Cardiac muscle cell (in vitro differentiated cells and primary cell): Measurements from ENCODE around the gene ARHGEF11. TPM values are rescaled to one million over a fixed set of nuclear protein-coding genes. Genes with fewer than 3 reads are reported as not detected.
A peak's percentile ranks its signal among the peaks of the same experiment; 100 is the strongest.

Source experiments
- DNase-seq, 2 donors: peaks; one replicate each; pipeline versions ENCODE4 v3.0.0 to v3.0.0-alpha.2; 2010 to 2017; ENCODE audit warnings: low read depth in 1 of 2, low spot score in 1 of 2
- H3K27ac ChIP-seq: fragments of 200-600 bp; sonication (generic); 2 replicates; pipeline ENCODE4 v1.5.1; 2016
- H3K27me3 ChIP-seq: fragments of 200-600 bp; sonication (generic); 2 replicates; pipeline ENCODE4 v1.6.0; 2016; ENCODE audit warnings: control low read depth
- H3K36me3 ChIP-seq: fragments of 200-600 bp; sonication (generic); 2 replicates; pipeline ENCODE4 v1.5.1; 2016; ENCODE audit warnings: control low read depth
- H3K4me1 ChIP-seq: fragments of 200-600 bp; sonication (generic); 2 replicates; pipeline ENCODE4 v1.8.1; 2017; ENCODE audit warnings: low read depth, mild to moderate bottlenecking, mixed run types
- H3K4me3 ChIP-seq: fragments of 200-600 bp; sonication (generic); 2 replicates; pipeline ENCODE4 v1.5.1; 2016; ENCODE audit warnings: mild to moderate bottlenecking
- H3K9me3 ChIP-seq: fragments of 200-600 bp; sonication (generic); 2 replicates; pipeline ENCODE4 v1.5.1; 2017; ENCODE audit warnings: low read depth, mild to moderate bottlenecking, control low read depth
- CTCF ChIP-seq: IDR thresholded peaks from 2 replicates; pipeline ENCODE4 v1.5.1; 2012; ENCODE audit warnings: low read depth, mild to moderate bottlenecking, low read length
- polyA plus RNA-seq: library from polyadenylated mRNA; unstranded; fragments of >200 nt; fragmentation: Nextera tagmentation; extraction: Ambion mirVana; gene quantifications from 2 replicates; pipeline ENCODE4 v1.2.1, GENCODE V29; 2016
- total RNA-seq: library from RNA; depleted of rRNA; stranded (reverse); fragments of >200 nt; gene quantifications from 2 replicates; pipeline ENCODE4 v1.2.3, GENCODE V29; 2016

The ARHGEF11 gene
- total and polyA plus RNA-seq, 2 experiments from 2014 or later, result 25.8 to 40.1 TPM

GRCh38 chr1:156893048-156893953 is 152.2 kb downstream of the ARHGEF11 start, which contains the start of gene PEAR1:
Gene PEAR1, plus strand, starts transcription at chr1:156893718. Its CDS starts 10,209 bp downstream, at chr1:156903927.
- no peak within 1 kb of the TSS for H3K27ac ChIP-seq
- no peaks in the 10 kb centered on the region for H3K4me1 ChIP-seq
- H3K36me3 ChIP-seq, result no peaks in the 10 kb centered on the region
- peaks cover 33% of the 10 kb centered on the region for H3K27me3 ChIP-seq
- H3K4me3 ChIP-seq, result no peak within 1 kb of the TSS
- peak in 1 of 2 donors; percentile 66 for DNase-seq
- H3K9me3 ChIP-seq, result no peaks in the 10 kb centered on the region
- peak; percentile 4 for TF ChIP-seq CTCF

GRCh38 chr1:156892190-156893047 is 153.1 kb downstream of the ARHGEF11 start:
- Histone ChIP-seq H3K27ac (no peak overlapping the region), H3K9me3 (no peaks in the 10 kb centered on the region), H3K27me3 (peaks cover 33% of the 10 kb centered on the region), H3K4me3 (no peak overlapping the region), H3K36me3 (no peaks in the 10 kb centered on the region), H3K4me1 (no peaks in the 10 kb centered on the region)
- DNase-seq, result peak; percentile 94 to 96
- peak; percentile 89 for TF ChIP-seq CTCF

- peak; percentile 87 to 91 for DNase-seq
- Histone ChIP-seq H3K36me3 (no peaks in the 10 kb centered on the region), H3K9me3 (no peaks in the 10 kb centered on the region), H3K4me3 (no peak overlapping the region), H3K4me1 (no peaks in the 10 kb centered on the region), H3K27ac (no peak overlapping the region), H3K27me3 (peaks cover 33% of the 10 kb centered on the region)
- peak; percentile 81 for TF ChIP-seq CTCF
Observed at GRCh38 chr1:156889802-156890580, 155.6 kb downstream of the ARHGEF11 start.

GRCh38 chr1:156887734-156888133 is 157.8 kb downstream of the ARHGEF11 start:
- Histone ChIP-seq H3K27ac (no peak overlapping the region), H3K9me3 (no peaks in the 10 kb centered on the region), H3K27me3 (peaks cover 23% of the 10 kb centered on the region), H3K36me3 (no peaks in the 10 kb centered on the region), H3K4me1 (no peaks in the 10 kb centered on the region), H3K4me3 (no peak overlapping the region)
- TF ChIP-seq CTCF, result no peak
- no peak for DNase-seq

GRCh38 chr1:156887317-156887716 is 158.2 kb downstream of the ARHGEF11 start:
- TF ChIP-seq CTCF, result no peak
- H3K36me3 ChIP-seq, result no peaks in the 10 kb centered on the region
- no peaks in the 10 kb centered on the region for H3K9me3 ChIP-seq
- no peaks in the 10 kb centered on the region for H3K4me1 ChIP-seq
- no peak overlapping the region for H3K4me3 ChIP-seq
- no peak for DNase-seq
- peaks cover 19% of the 10 kb centered on the region for H3K27me3 ChIP-seq
- no peak overlapping the region for H3K27ac ChIP-seq
